ENCODE data around the gene EEFSEC. TPM values are rescaled to one million over a fixed set of nuclear protein-coding genes. Genes with fewer than 3 reads are reported as not detected.

EEFSEC gene, protein sequence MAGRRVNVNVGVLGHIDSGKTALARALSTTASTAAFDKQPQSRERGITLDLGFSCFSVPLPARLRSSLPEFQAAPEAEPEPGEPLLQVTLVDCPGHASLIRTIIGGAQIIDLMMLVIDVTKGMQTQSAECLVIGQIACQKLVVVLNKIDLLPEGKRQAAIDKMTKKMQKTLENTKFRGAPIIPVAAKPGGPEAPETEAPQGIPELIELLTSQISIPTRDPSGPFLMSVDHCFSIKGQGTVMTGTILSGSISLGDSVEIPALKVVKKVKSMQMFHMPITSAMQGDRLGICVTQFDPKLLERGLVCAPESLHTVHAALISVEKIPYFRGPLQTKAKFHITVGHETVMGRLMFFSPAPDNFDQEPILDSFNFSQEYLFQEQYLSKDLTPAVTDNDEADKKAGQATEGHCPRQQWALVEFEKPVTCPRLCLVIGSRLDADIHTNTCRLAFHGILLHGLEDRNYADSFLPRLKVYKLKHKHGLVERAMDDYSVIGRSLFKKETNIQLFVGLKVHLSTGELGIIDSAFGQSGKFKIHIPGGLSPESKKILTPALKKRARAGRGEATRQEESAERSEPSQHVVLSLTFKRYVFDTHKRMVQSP
- 8.2 to 10.5 TPM (median 9.2 TPM) in 5 replicates for total RNA-seq (2022; extraction: Qiagen RNA extraction; ENCODE audit: low read depth)

GRCh38 chr3:128153156-128154041 is at the start of gene EEFSEC:
Gene EEFSEC, plus strand, starts transcription at chr3:128153481. Its CDS starts 27 bp downstream, at chr3:128153508.

DNA sequence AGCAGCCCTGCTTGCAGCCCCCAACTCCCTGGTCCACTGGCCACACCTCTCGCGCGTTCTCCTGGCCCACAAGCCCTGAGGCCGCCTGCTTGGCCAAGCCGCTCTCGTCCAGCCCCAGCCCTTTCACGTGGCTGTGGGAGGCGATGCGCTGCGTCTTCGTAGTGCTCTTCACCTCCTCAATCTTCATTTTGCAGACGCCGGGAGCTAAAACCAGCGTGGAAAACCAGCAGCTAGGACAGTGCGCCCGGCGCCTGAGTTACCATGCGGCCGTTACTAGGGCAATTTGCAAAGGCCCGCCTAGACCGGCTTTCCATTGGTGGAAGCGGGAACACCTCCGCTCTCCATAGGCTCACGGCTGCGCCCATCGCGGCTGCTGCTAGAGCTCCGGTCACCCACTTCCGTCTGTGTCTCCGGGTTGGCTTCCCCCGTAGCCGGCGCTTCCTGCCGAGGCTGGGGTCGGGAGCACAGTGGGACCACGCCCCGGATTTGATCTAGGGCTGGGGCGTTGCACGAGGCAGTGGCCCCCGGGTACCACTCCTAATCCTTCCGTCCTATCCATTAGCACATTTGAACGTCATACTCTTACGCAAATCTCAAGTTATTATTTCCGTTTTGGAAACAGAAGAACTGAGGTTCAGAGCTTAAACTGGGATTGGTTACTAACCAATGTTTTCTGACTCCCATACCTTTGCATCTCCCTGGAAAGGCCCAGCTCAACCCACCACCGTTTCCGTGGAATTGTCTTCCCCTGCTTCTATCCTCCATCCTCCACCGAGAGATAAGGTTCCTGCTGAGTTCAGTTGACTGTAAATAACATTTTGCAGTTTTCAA is 29.5 kb upstream of the EEFSEC start, which contains the start of gene RUVBL1:
TSS of gene RUVBL1 (minus strand) at position 275 of the 831 bp plus-strand sequence. CDS start at position 187, 88 bp downstream.

Other genes starting within 250 kb of the EEFSEC start
- gene KBTBD12, start 238.2 kb upstream of the EEFSEC start, total RNA-seq (2022; extraction: Qiagen RNA extraction; ENCODE audit: low read depth) = not detected in 5 replicates
- 109 to 127 TPM (median 124 TPM) in 5 replicates for gene SEC61A1, start 101.0 kb upstream of the EEFSEC start, total RNA-seq (2022; extraction: Qiagen RNA extraction; ENCODE audit: low read depth)
- 95.5 to 105 TPM (median 98.8 TPM) in 5 replicates for gene RUVBL1, start 29.7 kb upstream of the EEFSEC start, total RNA-seq (2022; extraction: Qiagen RNA extraction; ENCODE audit: low read depth)